NCI-H510A treated with DMSO at 0.1 percent for 48 hours (cell line): ENCODE results near the gene NTSR2.
A peak's percentile ranks its signal among the peaks of the same experiment; 100 is the strongest.

Experiments
- DNase-seq: peaks from one replicate; lab custom pipeline; 2025; lab: John Stamatoyannopoulos, UW

The NTSR2 gene

GRCh38 chr2:11657646-11658045 lies 12.3 kb downstream of the NTSR2 start:
- DNase-seq, result no peak

GRCh38 chr2:11657195-11657594 lies 12.8 kb downstream of the NTSR2 start:
- no peak for DNase-seq

GRCh38 chr2:11656671-11657101 lies 13.3 kb downstream of the NTSR2 start:
- no peak for DNase-seq

DNA sequence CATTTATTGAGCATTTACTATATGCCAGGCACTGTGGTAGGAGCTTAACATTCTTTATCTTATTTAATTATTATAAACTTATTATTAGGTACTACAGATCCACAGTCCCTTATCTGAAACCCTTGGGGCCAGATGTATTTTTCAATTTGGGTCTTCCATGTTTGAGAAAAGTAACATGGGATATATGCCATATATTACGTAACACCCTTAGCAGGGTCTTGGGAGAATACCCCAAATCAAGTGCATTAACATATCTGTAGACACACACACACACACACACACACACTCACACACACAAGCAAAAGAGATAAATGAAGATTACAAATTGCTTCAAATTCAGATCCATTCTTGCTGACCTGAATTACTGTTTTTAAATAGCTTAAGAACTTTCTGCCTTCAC lies 13.7 kb downstream of the NTSR2 start:
- no peak for DNase-seq

DNA sequence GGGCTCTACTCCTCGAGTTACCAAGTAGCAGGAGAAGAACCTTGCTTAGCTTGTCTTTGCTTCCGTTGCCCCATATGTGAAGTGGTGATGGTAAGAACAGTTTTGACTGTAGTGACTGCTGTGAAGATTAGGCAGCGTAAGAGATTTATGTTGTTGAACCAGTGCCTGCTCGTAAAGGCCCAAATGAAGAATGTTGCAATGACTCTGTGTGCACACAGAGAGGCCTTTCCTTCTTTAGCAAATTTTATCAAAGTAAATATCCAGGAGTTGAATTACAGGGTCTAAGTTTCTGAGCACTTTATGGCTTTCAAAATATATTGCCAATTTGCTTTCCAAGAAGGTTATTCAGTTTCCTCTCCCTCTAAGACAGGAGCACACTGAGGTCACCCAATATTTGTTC lies 14.5 kb downstream of the NTSR2 start:
- no peak for DNase-seq

- DNase-seq, result no peak
These were observed 17.4 kb downstream of the NTSR2 start for GRCh38 chr2:11652553-11652952.

- no peak for DNase-seq
These were observed 18.0 kb downstream of the NTSR2 start for GRCh38 chr2:11651856-11652548.

DNA sequence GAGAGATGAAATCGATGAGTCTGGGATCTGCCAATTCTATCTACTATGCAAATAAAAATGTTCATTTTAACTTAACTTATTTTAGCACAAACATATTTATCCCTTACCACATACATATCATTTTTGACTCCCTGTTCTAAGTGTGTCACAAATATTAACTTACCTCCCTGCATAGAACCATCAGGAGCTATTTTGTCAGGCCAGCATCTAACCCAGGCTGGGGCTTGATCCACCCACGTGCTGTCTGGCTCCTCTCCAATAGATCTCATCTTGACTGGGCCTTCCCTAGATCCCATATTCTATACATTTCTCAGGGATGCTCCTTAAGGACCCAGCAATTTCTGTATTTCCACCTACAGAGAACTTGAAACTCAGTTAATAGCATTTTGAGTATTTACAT lies 20.9 kb downstream of the NTSR2 start:
- DNase-seq, result no peak

DNA sequence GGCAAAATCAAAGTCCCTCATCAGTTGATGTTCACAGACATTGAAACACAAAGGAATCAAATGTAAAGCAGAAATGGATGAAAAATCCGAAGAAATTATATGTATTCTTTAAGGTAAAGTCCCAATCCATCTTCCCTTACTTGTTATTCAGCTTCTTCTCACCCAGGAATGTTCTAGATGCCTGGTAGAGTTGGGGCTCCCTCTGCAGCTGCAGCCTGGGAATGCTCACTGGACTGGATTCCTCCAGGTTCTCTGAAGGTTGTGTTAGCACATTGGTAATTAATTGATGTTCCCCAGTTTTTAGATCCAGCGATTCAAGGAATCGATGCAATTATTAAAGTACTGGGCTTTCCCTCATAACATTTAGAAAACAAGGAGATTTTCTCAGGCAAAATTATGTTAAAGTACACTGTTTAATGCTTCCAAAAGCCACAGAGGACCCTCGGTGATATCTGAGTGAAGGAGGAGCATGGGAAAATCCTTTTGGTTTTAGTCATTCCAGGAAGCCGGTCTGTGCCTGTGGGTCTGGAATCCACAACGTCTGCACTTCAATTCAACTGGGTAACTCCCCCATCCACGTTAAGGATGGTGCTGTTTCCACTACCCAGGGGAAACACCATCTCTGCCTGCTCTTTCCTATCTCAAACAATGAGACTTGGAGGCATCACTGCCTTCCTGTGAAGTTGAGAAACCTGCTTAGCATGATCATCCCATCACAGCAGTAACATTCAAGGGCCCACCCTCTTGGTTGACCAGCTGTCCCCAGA lies 22.0 kb downstream of the NTSR2 start:
- DNase-seq, result peak; percentile 60

GRCh38 chr2:11646530-11646929 lies 23.5 kb downstream of the NTSR2 start:
- no peak for DNase-seq

- no peak for DNase-seq
These were observed 25.7 kb downstream of the NTSR2 start for GRCh38 chr2:11644293-11644692.

DNA sequence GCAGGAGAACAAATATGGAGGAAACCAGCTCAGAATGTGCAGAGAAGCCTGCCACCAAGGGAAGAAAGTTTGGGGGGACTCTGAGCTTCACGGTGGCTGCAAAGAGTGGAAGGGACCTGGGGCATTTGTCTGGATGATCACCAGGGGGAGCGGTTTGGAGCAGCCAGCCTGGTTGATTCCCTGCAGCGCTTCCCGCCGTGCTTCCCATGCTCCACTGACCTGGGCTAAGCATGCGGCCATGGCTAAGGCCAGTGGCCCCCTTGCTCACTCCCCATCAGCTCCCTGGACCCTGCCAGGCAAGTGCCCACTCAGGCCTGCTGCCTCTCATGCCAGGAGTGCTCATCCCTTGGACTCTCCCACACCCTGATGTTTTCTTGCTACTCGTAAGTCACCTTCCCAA lies 27.0 kb downstream of the NTSR2 start:
- DNase-seq, result no peak

DNA sequence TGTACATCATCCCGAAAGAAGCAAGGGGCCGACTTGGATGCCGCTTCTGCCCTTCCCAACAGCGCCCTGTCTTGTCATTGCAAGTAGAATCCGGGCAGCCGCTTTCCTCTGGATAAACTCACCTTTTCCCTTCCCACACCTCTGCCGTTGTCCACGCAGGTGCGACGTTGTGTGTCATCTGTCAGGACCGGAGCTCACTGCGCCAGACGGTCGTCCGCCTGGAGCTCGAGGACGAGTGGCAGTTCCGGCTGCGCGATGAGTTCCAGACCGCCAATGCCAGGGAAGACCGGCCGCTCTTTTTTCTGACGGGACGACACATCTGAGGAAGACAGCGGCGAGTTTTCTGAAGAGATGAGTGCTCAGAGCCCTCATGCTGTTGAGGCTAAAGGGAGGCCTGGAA lies 29.9 kb downstream of the NTSR2 start:
- DNase-seq, result no peak

- DNase-seq, result no peak
These were observed 30.5 kb downstream of the NTSR2 start for GRCh38 chr2:11639503-11639902.

DNA sequence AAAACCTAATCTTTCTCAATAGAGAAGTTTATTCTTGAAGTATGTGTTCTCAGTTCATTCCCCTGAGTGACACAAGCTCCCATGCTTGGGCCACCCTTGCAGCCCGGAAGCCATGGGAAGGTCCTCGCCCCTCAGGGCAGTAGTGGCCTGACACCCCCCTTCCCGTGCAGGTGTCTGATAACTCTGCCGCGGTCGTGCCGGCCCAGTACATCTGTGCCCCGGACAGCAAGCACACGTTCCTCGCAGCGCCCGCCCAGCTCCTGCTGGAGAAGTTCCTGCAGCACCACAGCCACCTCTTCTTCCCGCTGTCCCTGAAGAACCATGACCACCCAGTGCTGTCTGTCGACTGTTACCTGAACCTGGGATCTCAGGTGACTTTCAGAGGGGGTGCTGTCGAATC lies 32.4 kb downstream of the NTSR2 start:
- no peak for DNase-seq

GRCh38 chr2:11636593-11637295 lies 33.3 kb downstream of the NTSR2 start:
- no peak for DNase-seq

GRCh38 chr2:11635141-11635540 lies 34.9 kb downstream of the NTSR2 start:
- DNase-seq, result no peak

GRCh38 chr2:11634584-11634983 lies 35.4 kb downstream of the NTSR2 start:
- no peak for DNase-seq

- DNase-seq, result no peak
These were observed 36.0 kb downstream of the NTSR2 start for GRCh38 chr2:11633923-11634478.

DNA sequence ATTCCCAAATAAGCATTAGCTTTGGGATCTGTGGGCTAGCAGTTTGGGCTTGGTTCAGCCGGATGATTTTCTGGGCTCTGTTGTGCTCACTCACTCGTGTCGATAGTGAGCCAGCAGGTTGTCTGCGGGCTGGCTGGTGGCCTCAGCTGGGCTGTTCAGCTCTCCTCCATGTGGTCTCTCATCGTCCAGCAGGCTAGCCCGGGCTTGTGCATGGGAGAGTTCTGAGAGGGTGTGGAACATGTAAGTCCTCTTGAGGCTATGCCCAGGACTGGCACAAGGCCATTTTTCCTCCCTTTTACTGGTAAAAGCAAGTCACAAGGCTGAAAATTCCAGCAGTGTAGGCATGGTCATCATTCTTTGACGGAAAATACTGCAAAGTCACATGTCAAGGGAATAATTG lies 38.5 kb downstream of the NTSR2 start:
- peak; percentile 62 for DNase-seq

GRCh38 chr2:11630855-11631254 lies 39.1 kb downstream of the NTSR2 start:
- peak; percentile 53 for DNase-seq

DNA sequence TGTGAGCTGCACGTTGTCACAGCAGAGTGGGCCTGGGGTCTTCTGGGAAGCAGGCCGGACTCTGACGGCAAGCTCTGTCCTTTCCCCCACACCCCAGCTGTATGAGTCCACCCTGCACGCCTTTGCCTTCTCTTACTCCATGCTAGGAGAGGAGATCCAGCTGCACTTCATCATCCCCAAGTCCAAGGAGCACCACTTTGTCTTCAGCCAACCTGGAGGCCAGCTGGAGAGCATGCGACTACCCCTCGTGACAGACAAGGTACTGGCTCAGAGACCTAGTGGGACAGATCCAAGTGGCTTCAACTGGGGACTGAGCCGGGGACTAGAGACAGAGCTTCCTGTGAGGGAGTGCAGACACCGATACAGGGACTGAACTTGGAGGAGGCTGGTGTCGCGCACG lies 40.1 kb downstream of the NTSR2 start:
- DNase-seq, result no peak

DNA sequence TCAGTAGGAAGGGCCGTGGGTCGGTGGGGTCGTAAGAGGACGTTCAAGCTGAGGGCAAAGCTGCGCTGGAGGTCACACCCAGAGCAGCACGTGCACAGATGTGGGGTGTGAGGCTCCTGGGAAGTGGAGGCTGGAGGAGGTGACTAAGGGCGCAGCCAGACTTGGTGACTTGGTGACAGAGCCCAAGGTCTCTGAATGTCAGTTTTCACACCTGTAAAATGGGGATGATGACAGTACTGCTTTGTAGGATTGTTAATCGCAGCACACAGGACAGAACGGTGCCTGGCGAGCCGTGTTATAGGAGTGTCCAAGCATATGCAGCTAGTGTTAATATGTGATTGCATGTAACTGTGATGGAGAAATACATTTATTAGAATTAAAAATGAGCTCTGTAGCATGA lies 40.8 kb downstream of the NTSR2 start:
- DNase-seq, result no peak
